T-helper 17 cell (primary cell): ENCODE data around the gene WBP2. TPM values are rescaled to one million over a fixed set of nuclear protein-coding genes. Genes with fewer than 3 reads are reported as not detected.

Experiments used
- ATAC-seq: fragments of 150-1000 bp; cut with Tn5 transposase; 2 replicates; pipeline ENCODE4 v1.10.0; 2021; ENCODE audit warnings: mild to moderate bottlenecking, moderate library complexity
- DNase-seq, 3 donors: peaks; one replicate each; pipeline versions ENCODE4 v3.0.0 to v3.0.0-alpha.2; 2020 to 2021
- H3K9me3 ChIP-seq: one replicate; pipeline ENCODE4 v1.7.0; 2013; ENCODE audit warnings: low read length, mild to moderate bottlenecking; ENCODE audit not compliant: control insufficient read depth, poor library complexity, severe bottlenecking
- H3K27ac Mint-ChIP-seq: one replicate; pipeline ENCODE4 v1.8.0; 2022; ENCODE audit warnings: mild to moderate bottlenecking, moderate library complexity, mixed read lengths
- H3K27me3 Mint-ChIP-seq: one replicate; pipeline ENCODE4 v1.8.0; 2022; ENCODE audit warnings: mixed read lengths
- H3K36me3 Mint-ChIP-seq: one replicate; pipeline ENCODE4 v1.8.0; 2022; ENCODE audit warnings: low read depth, mixed read lengths
- H3K4me1 Mint-ChIP-seq: one replicate; pipeline ENCODE4 v1.8.0; 2022; ENCODE audit warnings: mild to moderate bottlenecking, mixed read lengths
- H3K4me3 Mint-ChIP-seq: one replicate; pipeline ENCODE4 v1.8.0; 2022; ENCODE audit warnings: mild to moderate bottlenecking, moderate library complexity, mixed read lengths
- total RNA-seq, 4 donors: library from RNA in 2 of 4; stranded (reverse) in 2 of 4; gene quantifications; one replicate each; pipeline ENCODE4 v1.2.3 and lab custom pipeline; 2022 to 2026

WBP2 gene
- total RNA-seq, 2 donors from 2014 or later, result 86.0 to 114 TPM

DNA sequence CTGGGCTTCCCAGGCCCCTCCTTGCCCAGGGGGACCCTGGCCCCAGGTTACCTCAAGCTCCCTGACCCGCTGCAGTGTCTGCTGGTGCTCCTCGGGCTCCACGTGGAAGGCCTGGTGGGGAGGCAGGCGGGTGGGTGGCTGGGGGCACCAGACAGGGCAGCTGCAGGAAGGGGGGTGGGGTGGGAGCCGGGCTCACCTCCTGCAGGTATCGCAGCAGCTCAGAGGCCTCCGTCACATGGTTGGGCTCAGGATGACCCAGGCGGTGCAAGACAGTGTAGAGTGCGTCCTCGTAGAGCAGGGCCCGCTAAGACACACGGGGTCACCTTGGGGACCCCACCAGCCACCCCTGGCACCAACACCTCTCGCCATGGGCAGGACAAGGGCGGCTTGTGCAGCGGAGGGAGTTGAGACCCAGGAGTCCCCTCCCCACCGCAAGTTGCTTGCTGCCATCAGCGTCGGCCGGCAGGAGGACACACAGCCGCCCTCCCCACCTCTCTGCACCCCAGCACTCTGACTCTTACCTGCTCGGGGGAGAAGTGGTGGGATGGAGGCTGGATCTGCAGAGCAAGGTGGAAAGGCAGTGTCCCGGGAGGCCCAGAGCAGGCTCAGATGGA, 12.1 kb downstream of the WBP2 start:
- ATAC-seq, result peak; percentile 47
- Mint-ChIP-seq H3K4me3 (peak overlapping the region; percentile 93), H3K27me3 (no peaks in the 10 kb centered on the region), H3K36me3 (peaks cover 2% of the 10 kb centered on the region), H3K4me1 (peaks cover 9% of the 10 kb centered on the region), H3K27ac (peak overlapping the region; percentile 84)
- DNase-seq, result no peak
- no peaks in the 10 kb centered on the region for H3K9me3 ChIP-seq

DNA sequence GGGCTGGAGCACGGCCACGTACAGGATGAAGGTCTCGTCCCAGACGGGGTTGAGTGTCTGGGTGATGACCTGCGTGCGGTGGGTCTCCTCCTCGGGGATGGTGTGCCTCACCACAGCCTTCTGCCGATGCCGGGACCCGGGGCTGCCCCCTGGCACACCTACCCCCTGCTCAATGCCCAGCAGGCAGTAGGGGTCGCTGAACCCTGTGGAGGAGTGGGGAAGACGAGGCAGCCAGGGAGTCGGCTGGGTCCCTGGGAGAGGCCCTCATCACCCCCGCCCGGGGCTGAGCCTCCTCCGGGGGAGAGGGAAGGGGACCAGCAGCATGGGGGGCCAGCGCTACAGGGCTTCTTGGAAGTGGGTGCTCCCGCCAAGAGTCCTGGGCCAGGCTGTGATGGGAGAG, 12.7 kb downstream of the WBP2 start:
- Mint-ChIP-seq H3K4me3 (peak overlapping the region; percentile 93), H3K27ac (peak overlapping the region; percentile 79), H3K4me1 (peaks cover 9% of the 10 kb centered on the region), H3K36me3 (peaks cover 2% of the 10 kb centered on the region), H3K27me3 (no peaks in the 10 kb centered on the region)
- DNase-seq, result no peak
- no peaks in the 10 kb centered on the region for H3K9me3 ChIP-seq
- ATAC-seq, result no peak

DNA sequence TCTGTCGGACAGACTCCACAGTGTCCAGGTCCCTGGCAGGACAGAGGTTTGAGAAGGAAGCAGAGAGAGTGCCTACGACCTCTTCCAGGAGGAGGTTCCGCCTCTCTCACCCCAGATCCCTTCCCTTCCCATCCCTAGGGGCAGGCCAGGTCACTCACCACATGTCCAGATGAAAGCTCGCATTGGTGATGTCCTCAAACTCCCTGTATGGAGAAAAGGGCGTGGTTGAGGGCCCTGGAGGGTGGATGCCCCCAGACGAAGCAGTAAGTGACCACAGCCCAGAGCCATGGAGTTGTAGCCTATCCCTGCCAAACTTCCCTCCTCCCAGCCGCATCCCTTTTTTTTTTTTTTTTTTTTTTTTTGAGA, 14.4 kb downstream of the WBP2 start:
- DNase-seq (no peak), ATAC-seq (no peak)
- no peak overlapping the region for H3K4me3 Mint-ChIP-seq
- no peaks in the 10 kb centered on the region for H3K27me3 Mint-ChIP-seq
- H3K4me1 Mint-ChIP-seq, result peaks cover 9% of the 10 kb centered on the region
- H3K9me3 ChIP-seq, result no peaks in the 10 kb centered on the region
- H3K36me3 Mint-ChIP-seq, result peaks cover 2% of the 10 kb centered on the region
- H3K27ac Mint-ChIP-seq, result no peak overlapping the region

DNA sequence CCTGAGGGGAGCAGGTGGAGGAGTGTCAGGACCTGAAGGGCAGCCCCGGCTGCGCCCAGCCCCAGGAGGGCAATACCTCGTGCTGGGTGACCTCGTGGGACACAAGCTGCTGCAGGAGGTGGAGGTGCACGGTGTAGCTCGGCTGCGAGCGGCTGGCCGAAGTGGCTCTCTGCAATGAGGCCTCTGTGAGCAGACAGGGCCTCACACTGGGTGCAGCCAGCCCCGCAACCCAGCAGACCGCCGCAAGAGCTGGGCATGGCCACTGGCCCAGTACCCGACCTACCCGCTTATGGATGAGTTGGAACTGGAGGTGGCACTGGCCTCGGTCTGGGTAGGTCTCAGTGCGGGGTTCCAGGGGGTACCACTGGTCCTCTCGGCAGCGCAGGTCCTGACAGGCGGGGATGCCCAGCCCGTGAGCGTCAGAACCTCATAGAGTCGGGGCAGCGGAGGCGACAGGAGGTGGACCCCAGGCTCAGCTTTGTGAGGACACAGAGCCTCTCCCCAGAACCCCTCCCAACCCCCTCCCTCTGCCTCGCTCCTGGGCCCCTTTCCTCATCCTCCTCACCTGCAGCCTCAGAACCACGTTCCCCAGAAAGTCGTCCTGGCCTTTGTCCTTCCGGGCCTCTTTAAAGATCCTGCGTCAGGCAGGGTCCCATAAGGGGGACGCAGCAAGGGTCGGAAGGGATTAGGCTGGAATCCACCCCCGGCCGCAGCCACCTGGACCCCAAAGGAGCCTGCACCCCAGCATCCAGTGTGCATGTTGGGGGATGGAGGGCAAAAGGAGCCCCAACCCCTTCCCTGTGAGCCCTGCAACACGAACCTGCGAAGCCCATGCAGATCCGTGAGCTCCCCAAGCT, 15.0 kb downstream of the WBP2 start:
- no peaks in the 10 kb centered on the region for H3K9me3 ChIP-seq
- Mint-ChIP-seq H3K4me3 (no peak overlapping the region), H3K27me3 (no peaks in the 10 kb centered on the region), H3K4me1 (peaks cover 5% of the 10 kb centered on the region), H3K36me3 (peaks cover 2% of the 10 kb centered on the region), H3K27ac (no peak overlapping the region)
- ATAC-seq, result no peak
- no peak for DNase-seq

DNA sequence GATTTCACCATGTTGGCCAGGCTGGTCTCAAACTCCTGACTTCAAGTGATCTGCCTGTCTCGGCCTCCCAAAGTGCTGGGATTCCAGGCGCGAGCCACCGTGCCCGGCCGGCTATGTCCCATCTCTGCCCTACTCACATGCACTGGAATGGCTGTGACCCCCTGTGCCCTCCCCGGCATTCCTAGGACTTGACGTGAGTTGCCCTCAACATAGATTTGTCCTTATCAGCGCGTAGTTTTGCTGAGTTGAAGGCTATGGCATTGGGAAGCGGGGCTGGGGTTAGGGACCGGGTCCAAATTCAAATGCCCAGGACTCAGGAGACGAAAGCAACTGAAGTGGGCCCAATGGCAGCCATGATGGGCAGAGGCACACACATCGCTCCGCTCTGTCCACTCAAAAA, 16.7 kb downstream of the WBP2 start:
- DNase-seq (no peak), ATAC-seq (no peak)
- Mint-ChIP-seq H3K27ac (peak overlapping the region; percentile 56), H3K27me3 (no peaks in the 10 kb centered on the region), H3K4me3 (no peak overlapping the region), H3K36me3 (peaks cover 2% of the 10 kb centered on the region), H3K4me1 (peaks cover 9% of the 10 kb centered on the region)
- no peaks in the 10 kb centered on the region for H3K9me3 ChIP-seq

DNA sequence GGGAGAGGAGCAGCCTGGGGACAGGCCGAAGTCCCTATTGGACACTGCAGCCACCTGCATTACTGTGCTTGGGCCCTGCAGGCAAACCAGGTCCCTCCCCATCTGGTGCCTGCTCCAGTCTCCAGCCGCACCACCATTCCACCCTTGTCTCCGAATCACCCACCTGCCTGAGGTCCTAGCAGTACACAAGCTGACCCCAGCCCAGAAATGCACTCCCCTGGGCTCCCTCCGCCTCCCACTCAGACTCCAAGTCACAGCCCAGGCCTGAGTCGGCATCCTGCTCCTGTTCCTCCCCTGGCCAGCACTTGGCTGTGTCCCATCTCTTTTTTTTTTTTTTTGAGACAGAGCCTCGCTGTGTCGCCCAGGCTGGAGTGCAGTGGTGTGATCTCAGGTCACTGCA, 17.2 kb downstream of the WBP2 start:
- H3K36me3 Mint-ChIP-seq, result no peaks in the 10 kb centered on the region
- no peak overlapping the region for H3K27ac Mint-ChIP-seq
- no peaks in the 10 kb centered on the region for H3K27me3 Mint-ChIP-seq
- ATAC-seq, result no peak
- H3K9me3 ChIP-seq, result no peaks in the 10 kb centered on the region
- no peak overlapping the region for H3K4me3 Mint-ChIP-seq
- DNase-seq, result no peak
- H3K4me1 Mint-ChIP-seq, result peaks cover 15% of the 10 kb centered on the region

DNA sequence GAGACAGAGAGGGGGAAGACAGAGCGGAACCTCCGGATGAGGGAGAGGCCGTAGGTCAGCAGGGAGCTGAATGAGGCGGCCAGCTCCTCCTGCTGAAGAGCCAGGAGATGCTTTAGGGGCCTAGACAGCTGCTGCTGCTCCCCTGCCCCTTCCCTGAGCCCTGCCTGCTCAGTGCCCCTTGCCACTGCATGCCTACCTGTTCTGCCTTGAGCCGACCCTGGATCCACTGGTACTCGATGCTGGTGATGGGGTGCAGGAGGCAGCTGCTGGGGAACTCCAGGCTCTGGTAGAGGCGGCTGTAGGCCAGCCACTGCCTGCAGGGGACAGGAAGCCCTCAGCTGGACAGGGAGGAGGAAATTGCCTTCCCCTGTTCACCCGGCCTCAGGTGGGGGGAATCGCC, 18.5 kb downstream of the WBP2 start:
- H3K4me3 Mint-ChIP-seq, result no peak overlapping the region
- peaks cover 2% of the 10 kb centered on the region for H3K36me3 Mint-ChIP-seq
- no peaks in the 10 kb centered on the region for H3K27me3 Mint-ChIP-seq
- peaks cover 19% of the 10 kb centered on the region for H3K4me1 Mint-ChIP-seq
- DNase-seq (no peak), ATAC-seq (no peak)
- H3K9me3 ChIP-seq, result no peaks in the 10 kb centered on the region
- H3K27ac Mint-ChIP-seq, result peak overlapping the region; percentile 9

DNA sequence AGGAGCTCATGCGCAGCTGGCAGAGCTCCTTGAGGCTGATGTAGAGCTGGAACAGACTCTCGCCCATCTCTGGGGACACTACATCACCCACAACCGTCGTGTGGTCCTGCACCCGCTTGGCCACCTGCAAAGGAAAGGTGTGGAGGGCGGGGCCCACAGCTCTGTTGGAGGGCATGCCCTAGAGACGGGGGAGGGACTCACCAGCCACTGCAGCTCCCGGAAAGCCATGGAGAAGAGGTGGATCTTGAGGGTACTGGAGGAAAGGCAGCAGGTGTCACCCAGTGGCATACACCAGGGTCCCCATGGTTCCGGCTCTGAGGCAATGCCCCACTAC, 19.5 kb downstream of the WBP2 start:
- H3K9me3 ChIP-seq, result no peaks in the 10 kb centered on the region
- Mint-ChIP-seq H3K36me3 (peaks cover 2% of the 10 kb centered on the region), H3K27me3 (no peaks in the 10 kb centered on the region), H3K4me3 (no peak overlapping the region), H3K27ac (peak overlapping the region; percentile 62), H3K4me1 (peaks cover 19% of the 10 kb centered on the region)
- ATAC-seq, result no peak
- DNase-seq, result no peak

DNA sequence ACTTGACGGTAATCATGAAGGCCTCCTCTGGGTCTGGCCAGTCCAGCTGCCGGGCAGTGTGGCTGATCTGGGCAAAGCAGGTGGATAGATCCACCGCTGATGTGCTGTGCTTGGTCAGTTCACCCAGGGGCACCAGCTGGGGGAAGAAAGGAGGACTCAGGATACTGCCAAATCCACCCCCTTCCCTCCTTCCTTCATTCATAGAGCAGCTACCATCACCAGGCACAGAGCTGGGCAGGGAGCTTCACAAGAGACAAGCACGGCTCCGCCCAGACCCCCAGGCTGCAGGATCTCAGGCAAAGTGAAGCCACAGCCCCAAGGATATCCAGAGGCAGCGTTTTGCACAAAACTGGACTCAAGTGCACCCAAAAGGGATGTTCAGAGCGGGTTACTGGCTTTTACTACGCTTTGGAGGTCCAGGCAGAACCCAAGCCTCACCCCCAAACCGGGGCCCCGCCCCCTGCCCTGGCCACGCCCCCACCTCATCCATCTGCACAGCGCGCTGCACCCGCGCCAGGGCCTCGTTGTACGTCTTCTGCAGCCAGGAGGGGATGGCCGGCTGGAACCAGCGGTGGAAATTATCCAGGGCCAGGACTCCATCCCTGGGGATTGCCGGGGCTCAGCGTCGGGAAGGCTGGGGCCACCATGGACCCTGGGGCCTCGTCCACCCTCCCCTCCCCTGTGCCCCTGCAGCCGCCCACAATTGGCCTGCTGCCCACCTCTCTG, 20.0 kb downstream of the WBP2 start:
- Mint-ChIP-seq H3K4me1 (peaks cover 19% of the 10 kb centered on the region), H3K27ac (peak overlapping the region; percentile 97), H3K4me3 (no peak overlapping the region), H3K36me3 (peaks cover 2% of the 10 kb centered on the region), H3K27me3 (no peaks in the 10 kb centered on the region)
- no peak for DNase-seq
- no peaks in the 10 kb centered on the region for H3K9me3 ChIP-seq
- no peak for ATAC-seq

DNA sequence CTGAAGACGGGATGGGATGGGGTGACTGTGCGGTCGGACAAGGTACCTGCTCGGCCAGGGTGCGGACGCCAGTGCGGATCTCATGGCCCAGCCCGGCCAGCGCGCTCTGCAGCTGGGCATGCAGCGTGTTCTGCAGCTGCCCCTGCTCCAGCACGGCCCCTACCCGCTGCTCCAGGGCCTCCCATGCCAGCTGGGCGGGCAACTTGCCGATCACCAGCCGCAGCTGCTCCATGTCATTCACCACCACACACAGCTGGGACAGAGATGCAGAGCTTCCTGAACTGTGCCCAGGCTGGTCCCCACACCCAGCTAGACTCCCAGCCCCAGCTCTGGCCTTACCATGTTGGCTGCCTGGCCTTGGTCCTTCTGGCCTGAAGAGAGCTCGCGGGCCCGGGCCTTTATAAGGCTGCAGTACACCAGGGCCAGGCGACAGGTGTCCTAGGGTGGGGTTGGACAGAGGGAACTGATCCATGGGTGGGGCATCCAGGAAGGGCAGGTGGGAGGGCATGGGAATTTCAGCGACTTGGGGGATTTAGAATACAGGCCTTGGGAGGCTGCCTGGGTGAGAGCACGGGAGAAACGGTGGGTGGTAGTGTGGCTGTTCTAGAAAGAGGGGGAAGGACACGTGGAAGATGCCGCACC, 20.7 kb downstream of the WBP2 start:
- no peaks in the 10 kb centered on the region for H3K27me3 Mint-ChIP-seq
- DNase-seq (no peak), ATAC-seq (no peak)
- peak overlapping the region; percentile 97 for H3K27ac Mint-ChIP-seq
- no peak overlapping the region for H3K4me3 Mint-ChIP-seq
- no peaks in the 10 kb centered on the region for H3K9me3 ChIP-seq
- H3K36me3 Mint-ChIP-seq, result peaks cover 2% of the 10 kb centered on the region
- peaks cover 19% of the 10 kb centered on the region for H3K4me1 Mint-ChIP-seq

DNA sequence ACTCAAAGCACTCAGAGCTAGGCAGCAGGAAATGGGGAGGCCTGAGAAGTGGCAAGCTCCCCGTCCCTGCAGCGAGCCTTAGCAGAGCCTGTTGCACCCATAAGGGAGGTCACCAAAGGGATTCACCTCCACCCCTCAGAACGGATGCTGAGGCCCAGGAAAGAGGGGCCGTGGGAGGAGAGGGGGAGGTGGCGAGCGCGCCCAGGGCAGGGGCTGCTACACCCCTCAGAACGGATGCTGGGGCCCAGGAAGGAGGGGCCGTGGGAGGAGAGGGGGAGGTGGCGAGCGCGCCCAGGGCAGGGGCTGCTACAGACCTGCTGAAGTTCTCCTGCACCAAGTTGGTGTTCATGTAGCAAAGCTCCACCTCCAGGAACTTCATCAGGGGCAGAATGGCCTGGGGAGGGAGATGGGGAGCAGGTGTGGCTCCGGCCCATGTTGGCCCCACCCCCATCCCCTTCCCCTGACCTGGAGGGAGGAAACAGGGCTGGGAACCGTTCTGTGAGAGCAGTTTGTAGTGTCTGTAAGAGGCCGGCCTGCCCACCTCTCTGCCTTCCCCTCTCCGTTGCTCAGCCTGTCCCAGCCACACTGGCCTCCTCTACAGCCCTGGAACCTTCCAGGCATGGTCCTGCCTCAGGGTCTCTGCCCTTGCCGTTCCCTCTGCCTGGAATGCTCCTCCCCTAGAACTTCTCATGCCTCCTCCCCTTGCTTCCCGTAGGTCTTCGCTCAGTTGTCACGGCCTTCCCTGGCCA, 22.3 kb downstream of the WBP2 start:
- Mint-ChIP-seq H3K27ac (peak overlapping the region; percentile 97), H3K4me1 (peaks cover 21% of the 10 kb centered on the region), H3K4me3 (peak overlapping the region; percentile 93), H3K36me3 (peaks cover 2% of the 10 kb centered on the region), H3K27me3 (no peaks in the 10 kb centered on the region)
- ATAC-seq (peak; percentile 39), DNase-seq (no peak)
- H3K9me3 ChIP-seq, result no peaks in the 10 kb centered on the region

DNA sequence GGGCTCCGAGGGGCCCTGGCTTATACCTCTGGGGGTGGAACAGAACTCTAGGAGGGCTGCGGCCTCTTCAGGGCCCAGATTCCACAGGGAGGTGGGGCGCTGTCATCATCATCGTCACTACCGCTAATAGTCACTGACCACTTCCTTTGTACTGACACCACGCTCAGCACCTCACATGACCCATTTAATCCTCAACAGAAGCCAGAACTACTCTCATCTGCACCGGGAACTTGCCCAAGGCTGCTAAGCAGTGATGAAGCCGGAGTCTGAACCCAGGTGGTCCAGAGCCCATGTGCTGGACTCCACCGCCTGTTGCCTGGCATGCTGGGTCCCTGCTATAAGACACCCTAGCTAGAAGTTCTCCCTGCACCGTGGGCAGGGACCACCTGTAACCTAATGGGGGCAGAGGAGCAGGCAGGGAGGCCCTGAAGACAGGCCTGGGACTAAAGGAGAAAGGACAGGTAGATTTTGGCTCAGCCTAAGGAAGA, 22.9 kb downstream of the WBP2 start:
- Mint-ChIP-seq H3K4me3 (peak overlapping the region; percentile 93), H3K36me3 (peaks cover 2% of the 10 kb centered on the region), H3K4me1 (peaks cover 21% of the 10 kb centered on the region), H3K27ac (peak overlapping the region; percentile 97), H3K27me3 (no peaks in the 10 kb centered on the region)
- H3K9me3 ChIP-seq, result no peaks in the 10 kb centered on the region
- ATAC-seq (peak; percentile 71), DNase-seq (peak in 2 of 3 donors; percentile 19 to 50)
